ENCODE results near the gene ANXA2.

ANXA2 gene

DNA sequence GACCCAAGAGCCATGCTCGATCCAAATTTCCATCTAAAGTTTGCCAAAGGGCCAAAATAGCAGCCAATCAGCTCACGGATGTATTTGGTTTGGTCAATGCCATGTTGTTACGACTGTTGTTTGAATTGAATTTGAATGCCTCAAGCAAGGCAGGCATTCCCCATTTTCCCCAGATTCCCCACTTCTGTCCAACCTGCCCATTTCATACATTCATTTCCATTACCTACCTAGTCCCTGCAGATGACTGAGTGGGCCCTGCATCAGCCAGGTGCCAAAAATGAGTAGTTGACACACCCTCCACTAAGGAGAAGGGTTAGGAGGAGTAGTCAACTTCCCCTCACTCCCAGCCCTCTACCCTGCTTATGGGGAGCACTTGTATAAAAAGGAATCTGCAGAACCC lies 51.7 kb downstream of the ANXA2 start:
- 100% methylated on average over 3 of the region's 3 CpGs for WGBS (ENCODE audit: insufficient coverage)
- ChIA-PET POLR2A (no interaction called here), CTCF (no interaction called here)
- no peak for DNase-seq
- H3K27ac ChIP-seq (ENCODE audit: insufficient read depth in 1 of 2, low read depth in 1 of 2, low read length in 2 of 2, poor library complexity in 1 of 2, severe bottlenecking in 2 of 2) = no peak overlapping the region
- no peaks in the 10 kb centered on the region for H3K4me1 ChIP-seq (ENCODE audit: control extremely low read depth in 1 of 4, control insufficient read depth in 4 of 4, insufficient read depth in 4 of 4, low read length in 3 of 4)
- peaks cover 0 to 21% (median 0%) of the 10 kb centered on the region in 4 experiments for H3K36me3 ChIP-seq (ENCODE audit: control insufficient read depth in 4 of 4, insufficient read depth in 4 of 4, low read length in 3 of 4)
- H3K9me3 ChIP-seq (ENCODE audit: control extremely low read depth in 1 of 5, control insufficient read depth in 4 of 5, insufficient read depth in 2 of 5, low read depth in 1 of 5, low read length in 4 of 5) = no peaks in the 10 kb centered on the region
- H3K4me3 ChIP-seq (ENCODE audit: control insufficient read depth in 1 of 7, extremely low read depth in 1 of 7, insufficient read depth in 4 of 7, low read depth in 2 of 7, low read length in 6 of 7) = no peak overlapping the region
- H3K27me3 ChIP-seq (replicated peaks in 2 of 5; ENCODE audit: control insufficient read depth in 4 of 5, insufficient read depth in 5 of 5, low read length in 4 of 5) = no peaks in the 10 kb centered on the region

DNA sequence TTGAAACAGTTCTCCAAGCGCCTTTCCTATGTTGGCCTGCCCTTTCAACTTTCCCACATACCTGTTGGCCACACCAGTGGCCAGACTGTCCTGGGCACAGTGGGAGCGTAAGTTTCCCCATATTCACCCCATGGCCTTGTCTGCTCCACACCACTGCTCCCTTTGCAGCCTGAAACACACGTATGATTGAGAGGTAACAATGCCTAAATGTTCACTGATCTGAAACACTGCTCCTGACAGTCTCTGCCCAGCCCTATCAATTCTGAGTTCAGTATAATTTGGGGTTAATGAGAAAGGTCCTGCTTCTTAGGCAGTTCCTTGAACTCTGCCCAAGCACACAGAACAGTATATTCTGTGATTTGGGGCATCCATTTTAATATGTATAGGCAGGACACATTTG lies 52.2 kb downstream of the ANXA2 start:
- H3K9me3 ChIP-seq (ENCODE audit: control extremely low read depth in 1 of 5, control insufficient read depth in 4 of 5, insufficient read depth in 2 of 5, low read depth in 1 of 5, low read length in 4 of 5) = no peaks in the 10 kb centered on the region
- no peak overlapping the region for H3K27ac ChIP-seq (ENCODE audit: insufficient read depth in 1 of 2, low read depth in 1 of 2, low read length in 2 of 2, poor library complexity in 1 of 2, severe bottlenecking in 2 of 2)
- H3K36me3 ChIP-seq (ENCODE audit: control insufficient read depth in 4 of 4, insufficient read depth in 4 of 4, low read length in 3 of 4) = peaks cover 0 to 18% (median 0%) of the 10 kb centered on the region in 4 experiments
- H3K27me3 ChIP-seq (replicated peaks in 2 of 5; ENCODE audit: control insufficient read depth in 4 of 5, insufficient read depth in 5 of 5, low read length in 4 of 5) = no peaks in the 10 kb centered on the region
- no peak for DNase-seq
- WGBS (ENCODE audit: insufficient coverage) = 100% methylated on average over 3 of the region's 3 CpGs
- no peaks in the 10 kb centered on the region for H3K4me1 ChIP-seq (ENCODE audit: control extremely low read depth in 1 of 4, control insufficient read depth in 4 of 4, insufficient read depth in 4 of 4, low read length in 3 of 4)
- CTCF ChIA-PET = no interaction called here
- POLR2A ChIA-PET = no interaction called here
- H3K4me3 ChIP-seq (ENCODE audit: control insufficient read depth in 1 of 7, extremely low read depth in 1 of 7, insufficient read depth in 4 of 7, low read depth in 2 of 7, low read length in 6 of 7) = no peak overlapping the region

DNA sequence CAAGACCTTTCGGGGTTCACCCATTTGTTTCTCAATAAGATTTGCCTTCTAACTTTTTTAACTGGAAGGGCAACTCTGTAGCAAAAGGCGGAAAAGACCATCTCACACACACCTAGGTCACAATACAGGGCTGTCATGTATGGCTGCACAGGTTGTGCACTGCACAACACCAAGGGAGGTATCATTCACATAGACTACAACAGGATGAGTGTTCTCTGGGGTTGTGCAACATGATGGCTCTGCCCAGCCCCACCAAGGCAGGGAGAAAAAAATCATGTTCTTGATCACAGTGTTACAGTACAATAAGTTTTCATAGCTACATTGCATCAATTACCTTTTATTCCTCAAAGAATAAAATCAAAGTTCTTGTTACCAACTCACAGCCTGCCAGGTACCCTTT lies 52.8 kb downstream of the ANXA2 start:
- H3K4me1 ChIP-seq (ENCODE audit: control extremely low read depth in 1 of 4, control insufficient read depth in 4 of 4, insufficient read depth in 4 of 4, low read length in 3 of 4) = no peaks in the 10 kb centered on the region
- no peak for DNase-seq
- no peak overlapping the region for H3K4me3 ChIP-seq (ENCODE audit: control insufficient read depth in 1 of 7, extremely low read depth in 1 of 7, insufficient read depth in 4 of 7, low read depth in 2 of 7, low read length in 6 of 7)
- no peaks in the 10 kb centered on the region for H3K9me3 ChIP-seq (ENCODE audit: control extremely low read depth in 1 of 5, control insufficient read depth in 4 of 5, insufficient read depth in 2 of 5, low read depth in 1 of 5, low read length in 4 of 5)
- ChIA-PET CTCF (no interaction called here), POLR2A (no interaction called here)
- 92% methylated on average over 2 of the region's 2 CpGs for WGBS (ENCODE audit: insufficient coverage)
- H3K36me3 ChIP-seq (ENCODE audit: control insufficient read depth in 4 of 4, insufficient read depth in 4 of 4, low read length in 3 of 4) = peaks cover 0 to 18% (median 0%) of the 10 kb centered on the region in 4 experiments
- H3K27me3 ChIP-seq (replicated peaks in 2 of 5; ENCODE audit: control insufficient read depth in 4 of 5, insufficient read depth in 5 of 5, low read length in 4 of 5) = no peaks in the 10 kb centered on the region
- no peak overlapping the region for H3K27ac ChIP-seq (ENCODE audit: insufficient read depth in 1 of 2, low read depth in 1 of 2, low read length in 2 of 2, poor library complexity in 1 of 2, severe bottlenecking in 2 of 2)

DNA sequence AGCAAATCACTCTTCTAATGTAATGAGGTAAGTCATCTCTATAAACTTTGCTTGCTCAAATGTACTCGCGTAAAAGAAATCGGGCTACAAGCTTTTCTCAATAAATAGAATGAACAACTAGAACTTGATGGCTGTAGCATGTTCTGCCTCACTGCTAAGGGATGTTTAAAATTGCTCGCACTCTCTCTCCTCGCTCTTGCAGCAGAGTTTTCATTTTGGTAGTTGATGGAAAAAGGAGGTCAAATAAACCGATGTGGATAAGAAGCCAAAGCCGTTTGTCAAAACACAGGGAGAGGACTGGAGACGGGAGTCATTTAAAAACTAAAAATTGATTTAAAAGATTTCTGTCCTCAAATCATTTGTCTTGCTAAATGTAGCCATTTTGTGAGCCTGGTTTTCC lies 53.3 kb downstream of the ANXA2 start:
- DNase-seq = no peak
- H3K4me1 ChIP-seq (ENCODE audit: control extremely low read depth in 1 of 4, control insufficient read depth in 4 of 4, insufficient read depth in 4 of 4, low read length in 3 of 4) = no peaks in the 10 kb centered on the region
- H3K27ac ChIP-seq (ENCODE audit: insufficient read depth in 1 of 2, low read depth in 1 of 2, low read length in 2 of 2, poor library complexity in 1 of 2, severe bottlenecking in 2 of 2) = no peak overlapping the region
- WGBS (ENCODE audit: insufficient coverage) = 96% methylated on average over 7 of the region's 8 CpGs
- no peaks in the 10 kb centered on the region for H3K27me3 ChIP-seq (replicated peaks in 2 of 5; ENCODE audit: control insufficient read depth in 4 of 5, insufficient read depth in 5 of 5, low read length in 4 of 5)
- ChIA-PET POLR2A (no interaction called here), CTCF (interaction anchor here (1.5 kb wide), 1 partner anchor 15 kb away, joined by 4 read pairs; no protein-coding TSS in a partner anchor)
- H3K4me3 ChIP-seq (ENCODE audit: control insufficient read depth in 1 of 7, extremely low read depth in 1 of 7, insufficient read depth in 4 of 7, low read depth in 2 of 7, low read length in 6 of 7) = no peak overlapping the region
- H3K36me3 ChIP-seq (ENCODE audit: control insufficient read depth in 4 of 4, insufficient read depth in 4 of 4, low read length in 3 of 4) = peaks cover 0 to 18% (median 0%) of the 10 kb centered on the region in 4 experiments
- no peaks in the 10 kb centered on the region for H3K9me3 ChIP-seq (ENCODE audit: control extremely low read depth in 1 of 5, control insufficient read depth in 4 of 5, insufficient read depth in 2 of 5, low read depth in 1 of 5, low read length in 4 of 5)

DNA sequence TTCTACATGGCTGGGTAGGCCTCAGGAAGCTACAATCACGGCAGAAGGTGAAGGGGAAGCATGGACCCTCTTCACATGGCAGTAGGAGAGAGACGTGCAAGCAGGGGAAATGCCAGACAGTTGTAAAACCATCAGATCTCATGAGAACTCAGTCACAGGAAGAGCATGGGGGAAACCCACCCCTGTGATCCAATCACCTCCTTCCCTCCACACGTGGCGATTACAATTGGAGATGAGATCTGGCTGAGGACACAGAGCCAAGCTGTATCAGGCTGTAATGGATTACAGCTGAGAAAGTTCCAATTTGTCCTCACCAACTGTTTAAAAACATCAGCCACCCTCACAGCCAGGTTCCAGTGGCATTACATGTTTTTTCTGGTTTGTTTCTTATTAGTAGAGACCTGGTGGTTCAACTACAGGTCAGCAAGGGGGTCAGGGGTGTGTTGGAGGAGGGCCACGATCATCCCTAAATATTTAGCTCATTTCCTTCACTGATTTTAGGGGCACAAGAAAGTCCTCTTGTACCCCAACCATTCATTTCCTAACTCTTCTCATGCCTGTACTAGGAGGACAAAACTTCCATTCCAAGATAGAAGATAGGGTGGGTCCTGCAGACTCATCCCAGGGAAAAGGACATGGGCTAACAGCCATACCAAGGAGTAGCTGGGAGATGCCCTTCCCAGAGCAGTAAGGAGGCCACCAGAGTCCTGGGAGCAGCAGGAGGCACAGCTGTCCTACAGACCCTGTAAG lies 54.4 kb downstream of the ANXA2 start:
- Histone ChIP-seq H3K4me3 (ENCODE audit: control insufficient read depth in 1 of 7, extremely low read depth in 1 of 7, insufficient read depth in 4 of 7, low read depth in 2 of 7, low read length in 6 of 7) (no peak overlapping the region), H3K27me3 (replicated peaks in 2 of 5; ENCODE audit: control insufficient read depth in 4 of 5, insufficient read depth in 5 of 5, low read length in 4 of 5) (no peaks in the 10 kb centered on the region), H3K36me3 (ENCODE audit: control insufficient read depth in 4 of 4, insufficient read depth in 4 of 4, low read length in 3 of 4) (peaks cover 0 to 14% (median 0%) of the 10 kb centered on the region in 4 experiments), H3K27ac (ENCODE audit: insufficient read depth in 1 of 2, low read depth in 1 of 2, low read length in 2 of 2, poor library complexity in 1 of 2, severe bottlenecking in 2 of 2) (no peak overlapping the region), H3K4me1 (ENCODE audit: control extremely low read depth in 1 of 4, control insufficient read depth in 4 of 4, insufficient read depth in 4 of 4, low read length in 3 of 4) (no peaks in the 10 kb centered on the region), H3K9me3 (ENCODE audit: control extremely low read depth in 1 of 5, control insufficient read depth in 4 of 5, insufficient read depth in 2 of 5, low read depth in 1 of 5, low read length in 4 of 5) (no peaks in the 10 kb centered on the region)
- 46% methylated on average over 2 of the region's 5 CpGs for WGBS (ENCODE audit: insufficient coverage)
- DNase-seq = no peak
- ChIA-PET POLR2A (no interaction called here), CTCF (interaction anchor here (1.5 kb wide), 2 partner anchors 15 to 16 kb away, joined by 4 read pairs; no protein-coding TSS in a partner anchor)

DNA sequence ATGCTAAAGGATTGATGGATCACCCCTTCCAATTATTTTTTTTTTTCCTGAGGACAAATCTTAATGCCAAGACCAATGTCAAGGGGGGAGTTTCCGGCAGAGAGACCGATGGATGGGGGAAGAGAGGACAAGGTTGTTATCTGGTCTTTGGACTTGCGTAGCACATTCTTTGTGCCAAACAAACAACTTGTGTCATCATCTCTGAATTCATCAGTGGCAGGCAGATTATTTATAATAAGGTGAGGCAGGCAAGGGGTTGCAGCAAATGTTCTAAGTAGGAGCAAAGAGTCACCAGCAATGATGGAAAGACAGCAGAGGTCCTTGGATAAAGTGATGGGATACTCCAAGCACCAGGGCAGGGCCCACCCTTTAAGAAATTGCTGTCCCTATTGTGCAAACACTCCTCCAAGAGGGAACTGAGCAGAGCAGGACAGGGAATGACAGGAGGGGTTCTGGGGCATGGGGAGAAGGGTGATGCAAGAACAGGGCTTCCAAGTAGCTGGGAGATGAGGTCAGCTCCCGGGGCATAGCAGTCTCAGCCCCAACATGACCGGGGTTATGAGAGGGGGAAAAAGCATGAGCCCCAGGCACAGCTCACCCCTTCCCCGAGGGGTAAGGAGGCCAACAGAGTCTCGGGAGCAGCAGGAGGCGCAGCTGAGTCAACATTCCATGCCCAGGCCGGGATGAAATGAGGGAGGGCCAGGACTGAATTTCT lies 57.4 kb downstream of the ANXA2 start:
- no peak overlapping the region for H3K4me3 ChIP-seq (ENCODE audit: control insufficient read depth in 1 of 7, extremely low read depth in 1 of 7, insufficient read depth in 4 of 7, low read depth in 2 of 7, low read length in 6 of 7)
- CTCF ChIA-PET = no interaction called here
- no peak for DNase-seq
- peaks cover 0 to 2% (median 0%) of the 10 kb centered on the region in 5 experiments for H3K27me3 ChIP-seq (replicated peaks in 2 of 5; ENCODE audit: control insufficient read depth in 4 of 5, insufficient read depth in 5 of 5, low read length in 4 of 5)
- no peaks in the 10 kb centered on the region for H3K36me3 ChIP-seq (ENCODE audit: control insufficient read depth in 4 of 4, insufficient read depth in 4 of 4, low read length in 3 of 4)
- no peak overlapping the region for H3K27ac ChIP-seq (ENCODE audit: insufficient read depth in 1 of 2, low read depth in 1 of 2, low read length in 2 of 2, poor library complexity in 1 of 2, severe bottlenecking in 2 of 2)
- H3K9me3 ChIP-seq (ENCODE audit: control extremely low read depth in 1 of 5, control insufficient read depth in 4 of 5, insufficient read depth in 2 of 5, low read depth in 1 of 5, low read length in 4 of 5) = no peaks in the 10 kb centered on the region
- no peaks in the 10 kb centered on the region for H3K4me1 ChIP-seq (ENCODE audit: control extremely low read depth in 1 of 4, control insufficient read depth in 4 of 4, insufficient read depth in 4 of 4, low read length in 3 of 4)
- POLR2A ChIA-PET = no interaction called here
- 96% methylated on average over 7 of the region's 9 CpGs for WGBS (ENCODE audit: insufficient coverage)

DNA sequence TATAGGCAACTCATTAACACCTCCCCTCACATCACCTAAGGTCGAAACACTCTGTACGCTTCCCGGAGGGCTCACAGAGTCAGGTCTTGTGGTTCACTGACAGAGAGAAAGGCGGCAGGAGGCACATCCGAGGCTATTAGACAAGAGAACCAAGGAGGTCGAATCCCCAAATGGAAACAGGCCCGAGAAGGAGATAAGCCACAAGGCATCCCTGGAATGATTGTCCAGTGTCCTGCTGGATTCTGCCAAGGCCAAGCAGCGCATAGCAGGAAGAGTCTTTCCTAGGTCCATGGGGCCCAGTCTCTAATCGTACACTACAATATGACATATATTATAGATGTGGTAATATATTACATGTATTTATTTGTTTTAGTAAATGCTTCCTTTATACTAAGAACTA lies 58.5 kb downstream of the ANXA2 start:
- no peaks in the 10 kb centered on the region for H3K9me3 ChIP-seq (ENCODE audit: control extremely low read depth in 1 of 5, control insufficient read depth in 4 of 5, insufficient read depth in 2 of 5, low read depth in 1 of 5, low read length in 4 of 5)
- H3K4me1 ChIP-seq (ENCODE audit: control extremely low read depth in 1 of 4, control insufficient read depth in 4 of 4, insufficient read depth in 4 of 4, low read length in 3 of 4) = no peaks in the 10 kb centered on the region
- 100% methylated on average over 7 of the region's 9 CpGs for WGBS (ENCODE audit: insufficient coverage)
- H3K4me3 ChIP-seq (ENCODE audit: control insufficient read depth in 1 of 7, extremely low read depth in 1 of 7, insufficient read depth in 4 of 7, low read depth in 2 of 7, low read length in 6 of 7) = no peak overlapping the region
- CTCF ChIA-PET = no interaction called here
- no peak overlapping the region for H3K27ac ChIP-seq (ENCODE audit: insufficient read depth in 1 of 2, low read depth in 1 of 2, low read length in 2 of 2, poor library complexity in 1 of 2, severe bottlenecking in 2 of 2)
- no peaks in the 10 kb centered on the region for H3K36me3 ChIP-seq (ENCODE audit: control insufficient read depth in 4 of 4, insufficient read depth in 4 of 4, low read length in 3 of 4)
- H3K27me3 ChIP-seq (replicated peaks in 2 of 5; ENCODE audit: control insufficient read depth in 4 of 5, insufficient read depth in 5 of 5, low read length in 4 of 5) = peaks cover 0 to 2% (median 0%) of the 10 kb centered on the region in 5 experiments
- no peak for DNase-seq
- POLR2A ChIA-PET = no interaction called here

Data from common myeloid progenitor, CD34-positive (primary cell).